Upper lobe of left lung (tissue), 4 donors: ENCODE results near the gene AHDC1.

Experiments
- EP300 ChIP-seq, 4 donors: sonication (generic); formaldehyde crosslinking; IDR thresholded peaks; one replicate each; pipeline ENCODE4 v1.5.1; 2017; ENCODE audit warnings: antibody characterized with exemption in 4 of 4, control low read depth in 2 of 4
- POLR2A ChIP-seq, 4 donors: fragments of 450-650 bp; IDR thresholded peaks; one replicate each; pipeline ENCODE4 v1.5.1; 2016 to 2017; ENCODE audit warnings: antibody characterized with exemption in 4 of 4, mild to moderate bottlenecking in 2 of 4
- POLR2AphosphoS5 ChIP-seq, 2 donors: sonication (generic); formaldehyde crosslinking; IDR thresholded peaks; one replicate each; pipeline ENCODE4 v1.5.1; 2017; ENCODE audit warnings: antibody characterized with exemption in 2 of 2
- TF ChIP-seq, protein P1 (sequence below), 6 experiments: fragments of 450-650 bp in 4 of 6; fragments of 200-600 bp in 2 of 6; sonication (generic) in 2 of 6; IDR thresholded peaks; one replicate each; pipeline ENCODE4 v1.5.1; 2016 to 2019; ENCODE audit warnings: antibody characterized with exemption in 6 of 6

DNA sequence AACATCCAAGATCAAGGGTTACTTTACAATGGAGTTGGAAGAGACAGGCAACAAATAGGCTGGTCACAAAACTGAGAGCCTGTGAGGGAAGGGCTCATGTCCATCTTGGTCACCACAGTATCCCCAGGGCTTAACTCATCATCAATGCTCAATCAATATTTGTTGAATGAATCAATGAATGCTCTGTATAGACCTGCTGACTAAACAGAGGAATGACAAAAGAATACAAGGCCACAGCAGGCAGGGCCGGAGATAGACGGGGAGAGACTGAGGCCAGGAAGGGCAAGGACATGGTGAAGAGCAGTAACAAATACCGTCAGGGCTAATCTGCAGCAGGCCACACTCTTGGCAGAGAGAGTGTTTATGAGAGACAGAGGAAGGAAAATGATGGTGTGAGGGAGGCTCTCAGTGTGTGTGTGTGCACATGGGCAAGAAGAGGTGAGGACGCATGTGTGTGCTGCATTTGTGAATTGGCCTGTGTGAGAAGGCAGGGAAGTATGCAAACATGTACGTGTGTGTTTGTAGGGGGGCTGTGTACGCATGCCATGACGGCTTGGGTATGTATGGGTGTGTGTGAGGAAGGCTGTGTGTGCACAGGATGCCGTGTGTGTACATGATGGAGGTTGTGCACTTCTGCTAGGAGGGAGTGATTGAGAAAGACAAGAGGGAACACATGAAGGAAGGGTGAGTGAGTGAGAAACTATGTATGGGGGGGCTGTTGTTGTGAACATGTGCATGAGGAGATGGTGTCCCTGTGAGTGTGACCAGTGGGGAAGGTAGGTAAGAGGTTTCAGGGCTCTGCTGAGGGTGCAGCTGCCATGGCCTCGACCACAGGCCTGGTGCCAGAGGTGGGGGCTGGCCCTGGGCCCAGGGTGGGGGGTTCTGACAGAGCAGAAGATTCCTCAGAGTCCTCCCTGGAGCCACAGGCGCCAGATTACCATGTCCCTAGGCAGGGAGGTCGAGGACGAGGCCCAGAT, 15.4 kb downstream of the AHDC1 start:
- TF ChIP-seq POLR2AphosphoS5 (IDR thresholded peaks at IDR 0.05): no peak
- TF ChIP-seq, protein P1, sequence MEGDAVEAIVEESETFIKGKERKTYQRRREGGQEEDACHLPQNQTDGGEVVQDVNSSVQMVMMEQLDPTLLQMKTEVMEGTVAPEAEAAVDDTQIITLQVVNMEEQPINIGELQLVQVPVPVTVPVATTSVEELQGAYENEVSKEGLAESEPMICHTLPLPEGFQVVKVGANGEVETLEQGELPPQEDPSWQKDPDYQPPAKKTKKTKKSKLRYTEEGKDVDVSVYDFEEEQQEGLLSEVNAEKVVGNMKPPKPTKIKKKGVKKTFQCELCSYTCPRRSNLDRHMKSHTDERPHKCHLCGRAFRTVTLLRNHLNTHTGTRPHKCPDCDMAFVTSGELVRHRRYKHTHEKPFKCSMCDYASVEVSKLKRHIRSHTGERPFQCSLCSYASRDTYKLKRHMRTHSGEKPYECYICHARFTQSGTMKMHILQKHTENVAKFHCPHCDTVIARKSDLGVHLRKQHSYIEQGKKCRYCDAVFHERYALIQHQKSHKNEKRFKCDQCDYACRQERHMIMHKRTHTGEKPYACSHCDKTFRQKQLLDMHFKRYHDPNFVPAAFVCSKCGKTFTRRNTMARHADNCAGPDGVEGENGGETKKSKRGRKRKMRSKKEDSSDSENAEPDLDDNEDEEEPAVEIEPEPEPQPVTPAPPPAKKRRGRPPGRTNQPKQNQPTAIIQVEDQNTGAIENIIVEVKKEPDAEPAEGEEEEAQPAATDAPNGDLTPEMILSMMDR (IDR thresholded peaks at IDR 0.05): no peak
- TF ChIP-seq POLR2A (IDR thresholded peaks at IDR 0.05): no peak
- TF ChIP-seq EP300 (IDR thresholded peaks at IDR 0.05): no peak
